Ishikawa (cell line): ENCODE results near the gene PDE4D.

Experiments
- CEBPB ChIP-seq: IDR thresholded peaks from 2 replicates; pipeline ENCODE4 v1.6.1; 2012
- CREB1 ChIP-seq: IDR thresholded peaks from 2 replicates; pipeline ENCODE4 v1.6.1; 2012; ENCODE audit warnings: low read depth
- EGR1 ChIP-seq: IDR thresholded peaks from 2 replicates; pipeline ENCODE4 v1.6.1; 2012
- EP300 ChIP-seq: IDR thresholded peaks from 2 replicates; pipeline ENCODE4 v1.6.1; 2012; ENCODE audit warnings: borderline replicate concordance
- FOXM1 ChIP-seq: IDR thresholded peaks from 2 replicates; pipeline ENCODE4 v1.6.1; 2012; ENCODE audit warnings: low read depth, borderline replicate concordance
- MAX ChIP-seq: IDR thresholded peaks from 2 replicates; pipeline ENCODE4 v1.6.1; 2012
- NFIC ChIP-seq: IDR thresholded peaks from 2 replicates; pipeline ENCODE4 v1.6.1; 2012
- RAD21 ChIP-seq: IDR thresholded peaks from 2 replicates; pipeline ENCODE4 v1.6.1; 2012; ENCODE audit warnings: low read depth
- REST ChIP-seq: IDR thresholded peaks from 2 replicates; pipeline ENCODE4 v1.6.1; 2012; ENCODE audit warnings: low read depth, mild to moderate bottlenecking
- TAF1 ChIP-seq: IDR thresholded peaks from 2 replicates; pipeline ENCODE4 v1.6.1; 2012; ENCODE audit warnings: low read depth, mild to moderate bottlenecking
- TCF12 ChIP-seq: IDR thresholded peaks from 2 replicates; pipeline ENCODE4 v1.6.1; 2012; ENCODE audit warnings: low read depth
- TEAD4 ChIP-seq: IDR thresholded peaks from 2 replicates; pipeline ENCODE4 v1.6.1; 2012
- USF1 ChIP-seq: IDR thresholded peaks from 2 replicates; pipeline ENCODE4 v1.6.1; 2012
- YY1 ChIP-seq: IDR thresholded peaks from 2 replicates; pipeline ENCODE4 v1.6.1; 2012; ENCODE audit warnings: low read depth
- ZBTB7A ChIP-seq: IDR thresholded peaks from 2 replicates; pipeline ENCODE4 v1.6.1; 2012; ENCODE audit warnings: low read depth

Gene PDE4D

GRCh38 chr5:59180515-59180914 is 713.0 kb downstream of the PDE4D start:
- TF ChIP-seq TAF1 = no peak
- TF ChIP-seq ZBTB7A = no peak
- no peak for TF ChIP-seq EGR1

GRCh38 chr5:59179704-59180103 is 713.8 kb downstream of the PDE4D start:
- no peak for TF ChIP-seq EGR1

- TF ChIP-seq RAD21 (no peak), TCF12 (no peak), TEAD4 (no peak), CREB1 (no peak), CEBPB (no peak), MAX (no peak), FOXM1 (no peak), EP300 (no peak), TAF1 (no peak)
These were observed 715.0 kb downstream of the PDE4D start for GRCh38 chr5:59178482-59178881.

GRCh38 chr5:59178071-59178470 is 715.5 kb downstream of the PDE4D start:
- no peak for TF ChIP-seq USF1
- TF ChIP-seq NFIC = no peak
- TF ChIP-seq RAD21 = no peak
- TF ChIP-seq FOXM1 = no peak
- no peak for TF ChIP-seq REST
- TF ChIP-seq TAF1 = no peak
- no peak for TF ChIP-seq CEBPB
- no peak for TF ChIP-seq EGR1
- no peak for TF ChIP-seq EP300
- TF ChIP-seq YY1 = no peak
- TF ChIP-seq MAX = no peak
- TF ChIP-seq CREB1 = no peak
- no peak for TF ChIP-seq TCF12
- TF ChIP-seq TEAD4 = no peak
- no peak for TF ChIP-seq ZBTB7A

- TF ChIP-seq TEAD4 (no peak), NFIC (no peak), EP300 (no peak), ZBTB7A (no peak), FOXM1 (no peak), MAX (no peak), CREB1 (no peak), REST (no peak), TAF1 (no peak), RAD21 (no peak), USF1 (no peak), TCF12 (no peak), CEBPB (no peak), YY1 (no peak)
These were observed 715.9 kb downstream of the PDE4D start for GRCh38 chr5:59177644-59178043.

GRCh38 chr5:59174248-59174844 is 719.2 kb downstream of the PDE4D start:
- TF ChIP-seq RAD21 = peak; percentile 87
- TF ChIP-seq FOXM1 = no peak
